ENCODE results near the gene ZSCAN4.

- TF ChIP-seq POLR2A (IDR thresholded peaks at IDR 0.05) (no peak), CTCF (IDR thresholded peaks at IDR 0.05) (no peak)
These were observed 31.4 kb upstream of the ZSCAN4 start for GRCh38 chr19:57637379-57637778.

All from prostate gland (tissue), 2 donors.